Liver (tissue), 9 donors: Measurements from ENCODE around the gene MYO16. TPM values are rescaled to one million over a fixed set of nuclear protein-coding genes. Genes with fewer than 3 reads are reported as not detected.

Experiments
- DNase-seq: peaks from one replicate; pipeline ENCODE4 v3.0.0-alpha.2; 2017; ENCODE audit warnings: low spot score
- H3K27ac ChIP-seq, 2 donors: one replicate each; pipeline ENCODE4 v1.7.0; 2013; ENCODE audit warnings: inconsistent platforms in 2 of 2, low read length in 2 of 2, control low read depth in 1 of 2, low read depth in 1 of 2, mild to moderate bottlenecking in 1 of 2
- H3K27me3 ChIP-seq, 4 donors: one replicate each; pipeline versions ENCODE4 v1.6.1 to v1.7.0; 2013; ENCODE audit warnings: low read length in 3 of 4, inconsistent platforms in 1 of 4, mild to moderate bottlenecking in 1 of 4, moderate library complexity in 1 of 4; ENCODE audit not compliant: control insufficient read depth in 4 of 4, insufficient read depth in 4 of 4
- H3K36me3 ChIP-seq, 4 donors: one replicate each; pipeline versions ENCODE4 v1.6.1 to v1.7.0; 2013; ENCODE audit warnings: low read length in 3 of 4, mild to moderate bottlenecking in 3 of 4, low read depth in 1 of 4, moderate library complexity in 1 of 4; ENCODE audit not compliant: control insufficient read depth in 4 of 4, insufficient read depth in 3 of 4
- H3K4me1 ChIP-seq, 4 donors: one replicate each; pipeline versions ENCODE4 v1.6.1 to v1.7.0; 2013; ENCODE audit warnings: low read length in 3 of 4, mild to moderate bottlenecking in 3 of 4, moderate library complexity in 1 of 4; ENCODE audit not compliant: control insufficient read depth in 4 of 4, insufficient read depth in 4 of 4
- H3K4me3 ChIP-seq, 3 donors: one replicate each; pipeline versions ENCODE4 v1.6.1 to v1.7.0; 2013; ENCODE audit warnings: low read length in 3 of 3, control low read depth in 1 of 3, low read depth in 1 of 3, mild to moderate bottlenecking in 1 of 3
- H3K9ac ChIP-seq, 2 donors: one replicate each; pipeline ENCODE4 v1.7.0; 2013; ENCODE audit warnings: low read length in 2 of 2, mild to moderate bottlenecking in 2 of 2, moderate library complexity in 2 of 2, control low read depth in 1 of 2, low read depth in 1 of 2
- H3K9me3 ChIP-seq, 4 donors: one replicate each; pipeline versions ENCODE4 v1.6.1 to v1.7.0; 2013; ENCODE audit warnings: low read length in 3 of 4; ENCODE audit not compliant: control insufficient read depth in 4 of 4
- EGR1 ChIP-seq, 2 donors: IDR thresholded peaks; 2 replicates each; pipeline ENCODE4 v1.6.1; 2016 to 2018; ENCODE audit warnings: antibody characterized with exemption in 2 of 2, low read depth in 2 of 2
- FOXA1 ChIP-seq: IDR thresholded peaks from 2 replicates; pipeline ENCODE4 v1.6.1; 2016; ENCODE audit warnings: antibody characterized with exemption
- FOXA2 ChIP-seq: IDR thresholded peaks from 2 replicates; pipeline ENCODE4 v1.6.1; 2016; ENCODE audit warnings: antibody characterized with exemption
- HNF4A ChIP-seq, 2 donors: conservative IDR thresholded peaks; 2 replicates each; pipeline ENCODE4 v1.6.1; 2016; ENCODE audit warnings: antibody characterized with exemption in 2 of 2, mild to moderate bottlenecking in 2 of 2
- HNF4G ChIP-seq: IDR thresholded peaks from 2 replicates; pipeline ENCODE4 v1.6.1; 2016; ENCODE audit warnings: antibody characterized with exemption
- JUND ChIP-seq, 2 donors: IDR thresholded peaks; 2 replicates each; pipeline ENCODE4 v1.6.1; 2016; ENCODE audit warnings: antibody characterized with exemption in 2 of 2
- NR2F2 ChIP-seq: IDR thresholded peaks from 2 replicates; pipeline ENCODE4 v1.6.1; 2016; ENCODE audit warnings: antibody characterized with exemption
- RAD21 ChIP-seq, 2 donors: IDR thresholded peaks; 2 replicates each; pipeline ENCODE4 v1.6.1; 2016; ENCODE audit warnings: antibody characterized with exemption in 2 of 2, mild to moderate bottlenecking in 2 of 2
- SP1 ChIP-seq: IDR thresholded peaks from 2 replicates; pipeline ENCODE4 v1.6.1; 2018; ENCODE audit warnings: antibody characterized with exemption, mild to moderate bottlenecking
- TAF1 ChIP-seq: conservative IDR thresholded peaks from 2 replicates; pipeline ENCODE4 v1.6.1; 2016; ENCODE audit warnings: antibody characterized with exemption, mild to moderate bottlenecking
- WGBS: extraction: QIAGEN DNeasy Blood & Tissue Kit; methylation state at CpG from one replicate; pipeline ENCODE4 v1.1.7; 2013; 5-methylcytosine and 5-hydroxymethylcytosine counted together
- polyA plus RNA-seq, 2 donors: library from polyadenylated mRNA; stranded (reverse) in 1 of 2; unstranded in 1 of 2; fragments of 200-250 nt in 1 of 2; fragments of >200 nt in 1 of 2; fragmentation: Nextera tagmentation in 1 of 2; extraction: Ambion mirVana in 1 of 2; gene quantifications; one replicate each; pipeline versions ENCODE4 v1.2.1 to v1.2.3, GENCODE V29; 2013 to 2015
- total RNA-seq, 2 donors: library from RNA; depleted of rRNA; stranded (reverse); fragments of >200 nt; gene quantifications; one replicate each; pipeline ENCODE4 v1.2.3, GENCODE V29; 2014
- TF ChIP-seq, protein P1 (sequence below): fragments of 150-350 bp; IDR thresholded peaks from 2 replicates; pipeline ENCODE4 v1.5.1; 2017; ENCODE audit warnings: improper control_type of control experiment, low read depth, low read length; ENCODE audit not compliant: missing input control
- TF ChIP-seq, protein P2 (sequence below): IDR thresholded peaks from 2 replicates; pipeline ENCODE4 v1.6.1; 2016; ENCODE audit warnings: antibody characterized with exemption
- TF ChIP-seq, protein P3 (sequence below): IDR thresholded peaks from 2 replicates; pipeline ENCODE4 v1.6.1; 2016; ENCODE audit warnings: antibody characterized with exemption, mild to moderate bottlenecking
- TF ChIP-seq, protein P4 (sequence below): IDR thresholded peaks from 2 replicates; pipeline ENCODE4 v1.6.1; 2016; ENCODE audit warnings: antibody characterized with exemption
- TF ChIP-seq, protein P5 (sequence below): IDR thresholded peaks from 2 replicates; pipeline ENCODE4 v1.6.1; 2016; ENCODE audit warnings: antibody characterized with exemption
- donor health status: healthy.
- donor health status: healthy.
- donor health status: healthy.
- donor health status: healthy.
- donor health status: healthy.

Gene MYO16
- total and polyA plus RNA-seq, 4 donors, result 0.37 to 1.1 (median 0.68) TPM

DNA sequence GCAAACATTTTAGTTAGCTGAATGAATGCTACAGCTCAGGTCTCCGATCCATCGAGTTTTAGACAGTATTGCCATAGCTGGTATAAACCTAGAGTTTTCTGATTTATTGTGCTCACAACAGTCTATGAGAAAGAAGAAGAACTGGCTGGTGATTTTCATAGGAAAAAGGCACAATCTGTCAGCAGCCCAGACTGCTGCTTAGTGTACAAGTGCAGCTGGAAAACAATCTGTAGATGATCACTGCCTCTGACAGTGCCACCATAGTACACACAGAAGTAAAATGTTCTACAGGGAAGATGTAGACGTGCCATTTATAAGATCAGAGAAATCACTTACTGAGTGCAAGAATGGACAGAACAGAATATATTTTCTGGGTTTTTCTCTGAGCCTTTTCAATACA lies 48.4 kb downstream of the MYO16 start:
- H3K9ac ChIP-seq, result no peak overlapping the region
- H3K4me1 ChIP-seq, result no peaks in the 10 kb centered on the region
- H3K9me3 ChIP-seq, result no peaks in the 10 kb centered on the region
- 78% methylated on average over 3 of the region's 3 CpGs for WGBS
- DNase-seq, result no peak
- no peak overlapping the region for H3K4me3 ChIP-seq
- H3K27me3 ChIP-seq, result peaks cover 0 to 8% (median 1%) of the 10 kb centered on the region in 4 donors
- no peaks in the 10 kb centered on the region for H3K36me3 ChIP-seq
- H3K27ac ChIP-seq, result no peak overlapping the region
- TF ChIP-seq, protein P1, sequence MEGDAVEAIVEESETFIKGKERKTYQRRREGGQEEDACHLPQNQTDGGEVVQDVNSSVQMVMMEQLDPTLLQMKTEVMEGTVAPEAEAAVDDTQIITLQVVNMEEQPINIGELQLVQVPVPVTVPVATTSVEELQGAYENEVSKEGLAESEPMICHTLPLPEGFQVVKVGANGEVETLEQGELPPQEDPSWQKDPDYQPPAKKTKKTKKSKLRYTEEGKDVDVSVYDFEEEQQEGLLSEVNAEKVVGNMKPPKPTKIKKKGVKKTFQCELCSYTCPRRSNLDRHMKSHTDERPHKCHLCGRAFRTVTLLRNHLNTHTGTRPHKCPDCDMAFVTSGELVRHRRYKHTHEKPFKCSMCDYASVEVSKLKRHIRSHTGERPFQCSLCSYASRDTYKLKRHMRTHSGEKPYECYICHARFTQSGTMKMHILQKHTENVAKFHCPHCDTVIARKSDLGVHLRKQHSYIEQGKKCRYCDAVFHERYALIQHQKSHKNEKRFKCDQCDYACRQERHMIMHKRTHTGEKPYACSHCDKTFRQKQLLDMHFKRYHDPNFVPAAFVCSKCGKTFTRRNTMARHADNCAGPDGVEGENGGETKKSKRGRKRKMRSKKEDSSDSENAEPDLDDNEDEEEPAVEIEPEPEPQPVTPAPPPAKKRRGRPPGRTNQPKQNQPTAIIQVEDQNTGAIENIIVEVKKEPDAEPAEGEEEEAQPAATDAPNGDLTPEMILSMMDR, result no peak
- TF ChIP-seq, protein P2, sequence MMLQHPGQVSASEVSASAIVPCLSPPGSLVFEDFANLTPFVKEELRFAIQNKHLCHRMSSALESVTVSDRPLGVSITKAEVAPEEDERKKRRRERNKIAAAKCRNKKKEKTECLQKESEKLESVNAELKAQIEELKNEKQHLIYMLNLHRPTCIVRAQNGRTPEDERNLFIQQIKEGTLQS, result no peak
- TF ChIP-seq TAF1, result no peak
- no peak for TF ChIP-seq NR2F2
- TF ChIP-seq, protein P3, sequence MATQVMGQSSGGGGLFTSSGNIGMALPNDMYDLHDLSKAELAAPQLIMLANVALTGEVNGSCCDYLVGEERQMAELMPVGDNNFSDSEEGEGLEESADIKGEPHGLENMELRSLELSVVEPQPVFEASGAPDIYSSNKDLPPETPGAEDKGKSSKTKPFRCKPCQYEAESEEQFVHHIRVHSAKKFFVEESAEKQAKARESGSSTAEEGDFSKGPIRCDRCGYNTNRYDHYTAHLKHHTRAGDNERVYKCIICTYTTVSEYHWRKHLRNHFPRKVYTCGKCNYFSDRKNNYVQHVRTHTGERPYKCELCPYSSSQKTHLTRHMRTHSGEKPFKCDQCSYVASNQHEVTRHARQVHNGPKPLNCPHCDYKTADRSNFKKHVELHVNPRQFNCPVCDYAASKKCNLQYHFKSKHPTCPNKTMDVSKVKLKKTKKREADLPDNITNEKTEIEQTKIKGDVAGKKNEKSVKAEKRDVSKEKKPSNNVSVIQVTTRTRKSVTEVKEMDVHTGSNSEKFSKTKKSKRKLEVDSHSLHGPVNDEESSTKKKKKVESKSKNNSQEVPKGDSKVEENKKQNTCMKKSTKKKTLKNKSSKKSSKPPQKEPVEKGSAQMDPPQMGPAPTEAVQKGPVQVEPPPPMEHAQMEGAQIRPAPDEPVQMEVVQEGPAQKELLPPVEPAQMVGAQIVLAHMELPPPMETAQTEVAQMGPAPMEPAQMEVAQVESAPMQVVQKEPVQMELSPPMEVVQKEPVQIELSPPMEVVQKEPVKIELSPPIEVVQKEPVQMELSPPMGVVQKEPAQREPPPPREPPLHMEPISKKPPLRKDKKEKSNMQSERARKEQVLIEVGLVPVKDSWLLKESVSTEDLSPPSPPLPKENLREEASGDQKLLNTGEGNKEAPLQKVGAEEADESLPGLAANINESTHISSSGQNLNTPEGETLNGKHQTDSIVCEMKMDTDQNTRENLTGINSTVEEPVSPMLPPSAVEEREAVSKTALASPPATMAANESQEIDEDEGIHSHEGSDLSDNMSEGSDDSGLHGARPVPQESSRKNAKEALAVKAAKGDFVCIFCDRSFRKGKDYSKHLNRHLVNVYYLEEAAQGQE, result no peak
- TF ChIP-seq HNF4G, result no peak
- no peak for TF ChIP-seq FOXA1
- TF ChIP-seq, protein P4, sequence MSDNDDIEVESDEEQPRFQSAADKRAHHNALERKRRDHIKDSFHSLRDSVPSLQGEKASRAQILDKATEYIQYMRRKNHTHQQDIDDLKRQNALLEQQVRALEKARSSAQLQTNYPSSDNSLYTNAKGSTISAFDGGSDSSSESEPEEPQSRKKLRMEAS, result no peak
- TF ChIP-seq EGR1 (IDR thresholded peaks at IDR 0.05; ENCODE audit: low read depth in 2 of 2), result no peak
- no peak for TF ChIP-seq FOXA2
- no peak for TF ChIP-seq HNF4A (conservative IDR thresholded peaks at IDR 0.05)
- no peak for TF ChIP-seq SP1
- TF ChIP-seq, protein P5, sequence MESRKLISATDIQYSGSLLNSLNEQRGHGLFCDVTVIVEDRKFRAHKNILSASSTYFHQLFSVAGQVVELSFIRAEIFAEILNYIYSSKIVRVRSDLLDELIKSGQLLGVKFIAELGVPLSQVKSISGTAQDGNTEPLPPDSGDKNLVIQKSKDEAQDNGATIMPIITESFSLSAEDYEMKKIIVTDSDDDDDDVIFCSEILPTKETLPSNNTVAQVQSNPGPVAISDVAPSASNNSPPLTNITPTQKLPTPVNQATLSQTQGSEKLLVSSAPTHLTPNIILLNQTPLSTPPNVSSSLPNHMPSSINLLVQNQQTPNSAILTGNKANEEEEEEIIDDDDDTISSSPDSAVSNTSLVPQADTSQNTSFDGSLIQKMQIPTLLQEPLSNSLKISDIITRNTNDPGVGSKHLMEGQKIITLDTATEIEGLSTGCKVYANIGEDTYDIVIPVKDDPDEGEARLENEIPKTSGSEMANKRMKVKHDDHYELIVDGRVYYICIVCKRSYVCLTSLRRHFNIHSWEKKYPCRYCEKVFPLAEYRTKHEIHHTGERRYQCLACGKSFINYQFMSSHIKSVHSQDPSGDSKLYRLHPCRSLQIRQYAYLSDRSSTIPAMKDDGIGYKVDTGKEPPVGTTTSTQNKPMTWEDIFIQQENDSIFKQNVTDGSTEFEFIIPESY, result no peak

DNA sequence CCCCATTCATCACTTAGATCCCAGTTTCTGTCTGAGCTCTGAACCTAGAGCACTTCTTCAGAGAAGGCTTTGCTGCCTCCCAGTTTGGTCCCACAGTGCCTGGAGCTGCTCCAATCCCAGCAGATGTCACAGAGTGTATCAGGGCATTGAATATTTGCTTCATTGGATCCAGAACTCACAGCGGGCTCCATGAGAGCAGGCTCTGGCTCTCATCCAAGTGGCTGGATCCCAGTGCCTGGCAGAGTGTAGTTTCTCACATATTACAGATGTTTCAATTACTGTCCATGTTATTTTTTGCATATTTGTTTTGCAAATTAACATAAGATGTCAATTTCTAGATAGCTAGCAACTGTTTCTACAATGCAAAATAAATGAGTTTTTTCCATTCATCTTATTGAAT lies 50.6 kb downstream of the MYO16 start:
- Histone ChIP-seq H3K4me3 (no peak overlapping the region), H3K4me1 (no peaks in the 10 kb centered on the region), H3K27ac (no peak overlapping the region), H3K27me3 (peaks cover 0 to 8% (median 1%) of the 10 kb centered on the region in 4 donors), H3K36me3 (no peaks in the 10 kb centered on the region), H3K9ac (no peak overlapping the region), H3K9me3 (no peaks in the 10 kb centered on the region)
- DNase-seq, result no peak
- WGBS, result 39% methylated on average over 1 of the region's 1 CpG
- TF ChIP-seq HNF4A (conservative IDR thresholded peaks at IDR 0.05) (no peak), JUND (IDR thresholded peaks at IDR 0.05) (no peak), HNF4G (no peak), EGR1 (IDR thresholded peaks at IDR 0.05; ENCODE audit: low read depth in 2 of 2) (no peak), RAD21 (IDR thresholded peaks at IDR 0.05) (no peak), FOXA2 (no peak)
